IMR-90 (cell line): ENCODE data around the gene SCGB1D1. TPM values are rescaled to one million over a fixed set of nuclear protein-coding genes. Genes with fewer than 3 reads are reported as not detected.

Experiments used
- ATAC-seq: fragments of 200-7000 bp; cut with Tn5 transposase; 2 replicates; pipeline ENCODE4 v1.9.1; 2020; ENCODE audit warnings: low read depth, mild to moderate bottlenecking, moderate library complexity
- BruUV-seq: library from RNA; stranded (reverse); fragments of 400-500 nt; replicated peaks from 2 replicates; lab custom pipeline; 2021; lab: Mats Ljungman, UMichigan
- CTCF ChIA-PET: fragments of 300-600 bp; formaldehyde crosslinking; extraction: SDS; loops from one replicate; lab custom pipeline; 2021; ENCODE audit warnings: antibody characterized with exemption; lab: Yijun Ruan, JAX
- POLR2A ChIA-PET: fragments of 300-600 bp; sonication (Branson Sonifier 250); formaldehyde crosslinking; loops from one replicate; lab custom pipeline; 2022; ENCODE audit warnings: antibody characterized with exemption; ENCODE audit not compliant: unreplicated experiment; lab: Charles Lee
- DNase-seq: peaks from one replicate; pipeline ENCODE4 v3.0.0; 2013
- H2AFZ ChIP-seq: replicated peaks from 2 replicates; pipeline ENCODE3; 2013; ENCODE audit warnings: low read length, mild to moderate bottlenecking; ENCODE audit not compliant: poor library complexity
- H2AK5ac ChIP-seq: 2 replicates; pipeline ENCODE4 v1.6.1; 2013; ENCODE audit warnings: low read depth, low read length, inconsistent platforms
- H2AK9ac ChIP-seq: replicated peaks from 2 replicates; pipeline ENCODE3; 2013; ENCODE audit warnings: mild to moderate bottlenecking, low read depth, low read length, moderate library complexity; ENCODE audit not compliant: poor library complexity
- H2BK120ac ChIP-seq: 2 replicates; pipeline ENCODE4 v1.6.1; 2013; ENCODE audit warnings: low read depth, low read length, inconsistent platforms
- H2BK15ac ChIP-seq: 3 replicates; pipeline ENCODE4 v1.6.1; 2013; ENCODE audit warnings: low read depth, low read length, inconsistent platforms
- H2BK20ac ChIP-seq: 2 replicates; pipeline ENCODE4 v1.6.1; 2013; ENCODE audit warnings: low read depth, mild to moderate bottlenecking, inconsistent platforms, low read length, moderate library complexity
- H2BK5ac ChIP-seq: 2 replicates; pipeline ENCODE4 v1.6.1; 2013; ENCODE audit warnings: mild to moderate bottlenecking, low read depth, low read length, inconsistent platforms; ENCODE audit not compliant: poor library complexity, severe bottlenecking
- H3K14ac ChIP-seq: replicated peaks from 2 replicates; pipeline ENCODE4 v1.6.1; 2013; ENCODE audit warnings: low read depth, low read length, inconsistent platforms
- H3K18ac ChIP-seq: 2 replicates; pipeline ENCODE4 v1.6.1; 2013; ENCODE audit warnings: low read depth, low read length, control low read depth
- H3K23ac ChIP-seq: 2 replicates; pipeline ENCODE4 v1.6.1; 2013; ENCODE audit warnings: low read depth, low read length, inconsistent platforms
- H3K27ac ChIP-seq: 2 replicates; pipeline ENCODE4 v1.5.1; 2013; ENCODE audit warnings: mild to moderate bottlenecking, control low read depth, low read length; ENCODE audit not compliant: insufficient read depth
- H3K27me3 ChIP-seq: 2 replicates; pipeline ENCODE4 v1.6.1; 2013; ENCODE audit warnings: low read length; ENCODE audit not compliant: control insufficient read depth, insufficient read depth
- H3K36me3 ChIP-seq: 2 replicates; pipeline ENCODE4 v1.6.1; 2013; ENCODE audit warnings: low read length, mixed read lengths; ENCODE audit not compliant: control insufficient read depth, insufficient read depth
- H3K4ac ChIP-seq: 2 replicates; pipeline ENCODE4 v1.6.1; 2013; ENCODE audit warnings: low read depth, low read length, inconsistent platforms
- H3K4me1 ChIP-seq: 2 replicates; pipeline ENCODE4 v1.6.1; 2013; ENCODE audit warnings: low read length, mixed read lengths; ENCODE audit not compliant: control insufficient read depth, insufficient read depth
- H3K4me2 ChIP-seq: 2 replicates; pipeline ENCODE4 v1.6.1; 2013; ENCODE audit warnings: low read depth, mild to moderate bottlenecking, control low read depth, low read length, moderate library complexity
- H3K4me3 ChIP-seq: 2 replicates; pipeline ENCODE4 v1.5.1; 2013; ENCODE audit warnings: low read depth, mild to moderate bottlenecking, control low read depth, low read length, moderate library complexity; ENCODE audit not compliant: insufficient read depth
- H3K56ac ChIP-seq: 2 replicates; pipeline ENCODE4 v1.6.1; 2013; ENCODE audit warnings: low read length, inconsistent platforms; ENCODE audit not compliant: insufficient read depth; ENCODE audit errors: extremely low read depth
- H3K79me1 ChIP-seq, 2 experiments: 2 replicates each; pipeline ENCODE4 v1.6.1; 2013; ENCODE audit warnings: low read length in 2 of 2, inconsistent platforms in 1 of 2, low read depth in 1 of 2
- H3K9ac ChIP-seq: 2 replicates; pipeline ENCODE4 v1.6.1; 2013; ENCODE audit warnings: low read depth, low read length, control low read depth
- H3K9me1 ChIP-seq: 2 replicates; pipeline ENCODE4 v1.6.1; 2013; ENCODE audit warnings: low read length, inconsistent platforms; ENCODE audit not compliant: insufficient read depth
- H3K9me3 ChIP-seq: 2 replicates; pipeline ENCODE4 v1.6.1; 2013; ENCODE audit warnings: low read length; ENCODE audit not compliant: control insufficient read depth, insufficient read depth
- H4K20me1 ChIP-seq: 2 replicates; pipeline ENCODE4 v1.6.1; 2013; ENCODE audit warnings: low read length, inconsistent platforms; ENCODE audit not compliant: insufficient read depth
- H4K5ac ChIP-seq: 2 replicates; pipeline ENCODE4 v1.6.1; 2013; ENCODE audit warnings: mild to moderate bottlenecking, low read depth, low read length, control low read depth
- H4K8ac ChIP-seq, 2 experiments: 2 replicates each; pipeline ENCODE4 v1.6.1; 2013; ENCODE audit warnings: low read depth in 2 of 2, low read length in 2 of 2, control low read depth in 1 of 2, inconsistent platforms in 1 of 2
- H4K91ac ChIP-seq: 2 replicates; pipeline ENCODE4 v1.6.1; 2013; ENCODE audit warnings: low read depth, low read length, inconsistent platforms; ENCODE audit not compliant: insufficient read depth
- BHLHE40 ChIP-seq: fragments of 150-350 bp; IDR thresholded peaks from 2 replicates; pipeline ENCODE4 v1.6.1; 2016; ENCODE audit warnings: mild to moderate bottlenecking, low read depth, low read length
- CEBPB ChIP-seq: IDR thresholded peaks from 2 replicates; pipeline ENCODE4 v1.6.1; 2012; ENCODE audit warnings: low read depth, low read length, improper control_type of control experiment
- CHD1 ChIP-seq: IDR thresholded peaks from 2 replicates; pipeline ENCODE4 v1.6.1; 2012; ENCODE audit warnings: low read depth, low read length, improper control_type of control experiment
- CTCF ChIP-seq: conservative IDR thresholded peaks from 2 replicates; pipeline ENCODE4 v1.5.1; 2012; ENCODE audit warnings: mild to moderate bottlenecking, low read depth, low read length, improper control_type of control experiment
- ELK1 ChIP-seq: fragments of 150-350 bp; IDR thresholded peaks from 2 replicates; pipeline ENCODE4 v1.6.1; 2016; ENCODE audit warnings: low read depth, mild to moderate bottlenecking, low read length, moderate library complexity, borderline replicate concordance
- FOS ChIP-seq: fragments of 150-350 bp; IDR thresholded peaks from 2 replicates; pipeline ENCODE4 v1.6.1; 2016; ENCODE audit warnings: low read depth, low read length
- MAFK ChIP-seq: IDR thresholded peaks from 2 replicates; pipeline ENCODE4 v1.6.1; 2012; ENCODE audit warnings: low read depth, low read length, improper control_type of control experiment
- MAZ ChIP-seq: IDR thresholded peaks from 2 replicates; pipeline ENCODE4 v1.6.1; 2012; ENCODE audit warnings: low read depth, mild to moderate bottlenecking, low read length, improper control_type of control experiment, moderate library complexity, borderline replicate concordance
- MXI1 ChIP-seq: IDR thresholded peaks from 2 replicates; pipeline ENCODE4 v1.6.1; 2012; ENCODE audit warnings: low read depth, mild to moderate bottlenecking, low read length, moderate library complexity, borderline replicate concordance
- NFE2L2 ChIP-seq: fragments of 150-350 bp; IDR thresholded peaks from 2 replicates; pipeline ENCODE4 v1.6.1; 2016; ENCODE audit warnings: low read depth, mild to moderate bottlenecking, low read length
- POLR2A ChIP-seq: IDR thresholded peaks from 2 replicates; pipeline ENCODE4 v1.6.1; 2012; ENCODE audit warnings: mild to moderate bottlenecking, low read depth, low read length
- RAD21 ChIP-seq: IDR thresholded peaks from 2 replicates; pipeline ENCODE4 v1.6.1; 2012; ENCODE audit warnings: low read length, improper control_type of control experiment
- RCOR1 ChIP-seq: IDR thresholded peaks from 2 replicates; pipeline ENCODE4 v1.6.1; 2012; ENCODE audit warnings: mild to moderate bottlenecking, low read length, improper control_type of control experiment; ENCODE audit not compliant: insufficient replicate concordance
- RFX5 ChIP-seq: IDR thresholded peaks from 2 replicates; pipeline ENCODE4 v1.8.0; 2012; ENCODE audit warnings: low read depth, mild to moderate bottlenecking, low read length, moderate library complexity
- SMC3 ChIP-seq: fragments of 150-350 bp; IDR thresholded peaks from 2 replicates; pipeline ENCODE4 v1.6.1; 2016; ENCODE audit warnings: low read depth, mild to moderate bottlenecking, antibody characterized with exemption, low read length, moderate library complexity
- USF2 ChIP-seq: fragments of 150-350 bp; IDR thresholded peaks from 2 replicates; pipeline ENCODE4 v1.6.1; 2017; ENCODE audit warnings: mild to moderate bottlenecking, antibody characterized with exemption, low read length, low read depth
- WGBS, 2 experiments: methylation state at CpG; one replicate each; pipeline versions ENCODE4 v1.1.5 to v1.1.7; 2013; ENCODE audit warnings: missing lambda C conversion rate in 2 of 2; ENCODE audit not compliant: insufficient read length in 1 of 2; ENCODE audit errors: extremely low coverage in 2 of 2; 5-methylcytosine and 5-hydroxymethylcytosine counted together
- dilution Hi-C: fragments of 300-500 bp; cut with HindIII; formaldehyde crosslinking; loops from one replicate; pipeline ENCODE4 v1.14.3; 2018; ENCODE audit warnings: low sequenced_read_pairs; ENCODE audit not compliant: unreplicated experiment
- in situ Hi-C: fragments of 300-500 bp; cut with MboI; formaldehyde crosslinking; loops from 3 replicates; pipeline ENCODE4 v1.14.3; 2019; ENCODE audit warnings: low sequenced_read_pairs, inconsistent platforms, mixed read lengths
- intact Hi-C: fragments of 100-400 bp; cut with micrococcal nuclease; formaldehyde crosslinking; loops from 2 replicates; pipeline ENCODE4 v1.10.0; 2022
- polyA plus RNA-seq, 3 experiments: library from polyadenylated mRNA; depleted of rRNA; stranded (reverse); fragments of >200 nt; gene quantifications; 2 replicates each; pipeline ENCODE4 v1.2.3, GENCODE V29; 2012; ENCODE audit warnings: low replicate concordance in 1 of 3
- total RNA-seq: library from RNA; depleted of rRNA; stranded (reverse); fragments of >200 nt; gene quantifications from 2 replicates; pipeline ENCODE4 v1.2.3, GENCODE V29; 2012

SCGB1D1 gene
- total and polyA plus RNA-seq, 2 of the 4 experiments (the other 2 are of a cell fraction) = not detected

- dilution Hi-C loops = no loop called here
- Histone ChIP-seq H3K27ac (no peak overlapping the region), H3K79me1 (no peaks in the 10 kb centered on the region), H2AFZ (no peak overlapping the region), H3K4ac (no peak overlapping the region), H4K20me1 (no peaks in the 10 kb centered on the region), H3K9me3 (no peaks in the 10 kb centered on the region), H2BK20ac (no peak overlapping the region), H4K8ac (no peak overlapping the region), H4K5ac (no peak overlapping the region), H3K9ac (no peak overlapping the region), H3K9me1 (no peaks in the 10 kb centered on the region), H3K4me2 (no peak overlapping the region), H3K36me3 (no peaks in the 10 kb centered on the region), H4K91ac (no peak overlapping the region), H2AK9ac (no peak overlapping the region), H3K18ac (no peak overlapping the region), H3K4me3 (no peak overlapping the region), H3K14ac (no peak overlapping the region), H2BK5ac (no peak overlapping the region), H3K4me1 (no peaks in the 10 kb centered on the region), H3K23ac (no peak overlapping the region), H3K56ac (no peak overlapping the region), H3K27me3 (peaks cover 8% of the 10 kb centered on the region), H2BK15ac (no peak overlapping the region), H2AK5ac (no peak overlapping the region), H2BK120ac (no peak overlapping the region)
- BruUV-seq = no TSS peak
- CTCF ChIA-PET = no interaction called here
- TF ChIP-seq BHLHE40 (no peak), RAD21 (no peak), POLR2A (no peak), MXI1 (no peak), SMC3 (no peak), CHD1 (no peak), MAFK (no peak), CEBPB (no peak), RCOR1 (no peak), RFX5 (no peak), NFE2L2 (no peak), FOS (no peak), CTCF (no peak), ELK1 (no peak), MAZ (no peak), USF2 (no peak)
- no peak for ATAC-seq
- no peak for DNase-seq
- in situ Hi-C loops = no loop called here
- 14% methylated on average over 1 of the region's 8 CpGs; no CpG with 5 or more reads in 1 of the 2 experiments for WGBS, 2 experiments
- intact Hi-C loops = loop anchor here (2.0 kb wide), 1 partner anchor 30 kb away; no protein-coding TSS in a partner anchor
- POLR2A ChIA-PET = no interaction called here
These were observed 7.7 kb upstream of the SCGB1D1 start for GRCh38 chr11:62182147-62182891.
